Sigmoid colon (tissue), 7 donors: Measurements from ENCODE around the gene CPE. TPM values are rescaled to one million over a fixed set of nuclear protein-coding genes. Genes with fewer than 3 reads are reported as not detected.

Experiments
- DNase-seq: peaks from one replicate; pipeline ENCODE4 v3.0.0-alpha.2; 2019
- H3K27ac ChIP-seq, 4 donors: fragments of 200-600 bp; sonication (generic); one replicate each; pipeline ENCODE4 v1.5.1; 2016 to 2019; ENCODE audit warnings: mild to moderate bottlenecking in 1 of 4
- H3K27me3 ChIP-seq, 3 donors: fragments of 200-600 bp; sonication (generic); one replicate each; pipeline ENCODE4 v1.5.1; 2019; ENCODE audit warnings: mild to moderate bottlenecking in 1 of 3
- H3K36me3 ChIP-seq, 4 donors: fragments of 200-600 bp; sonication (generic); one replicate each; pipeline ENCODE4 v1.5.1; 2016 to 2019
- H3K4me1 ChIP-seq, 4 donors: fragments of 200-600 bp; sonication (generic); one replicate each; pipeline ENCODE4 v1.5.1; 2017 to 2019
- H3K4me3 ChIP-seq, 4 donors: fragments of 200-600 bp; sonication (generic); one replicate each; pipeline ENCODE4 v1.5.1; 2017 to 2019; ENCODE audit warnings: mild to moderate bottlenecking in 2 of 4, moderate library complexity in 1 of 4
- H3K9me3 ChIP-seq, 4 donors: fragments of 200-600 bp in 3 of 4; sonication (generic) in 3 of 4; one replicate each; pipeline versions ENCODE4 v1.5.1 to v1.6.1; 2013 to 2019
- EP300 ChIP-seq, 4 donors: sonication (generic); formaldehyde crosslinking; IDR thresholded peaks; one replicate each; pipeline ENCODE4 v1.6.1; 2017; ENCODE audit warnings: antibody characterized with exemption in 4 of 4
- POLR2A ChIP-seq, 2 donors: fragments of 450-650 bp; IDR thresholded peaks; one replicate each; pipeline ENCODE4 v1.6.1; 2016; ENCODE audit warnings: antibody characterized with exemption in 2 of 2, mild to moderate bottlenecking in 2 of 2, moderate library complexity in 2 of 2
- POLR2AphosphoS5 ChIP-seq, 4 donors: sonication (generic); formaldehyde crosslinking; IDR thresholded peaks; one replicate each; pipeline ENCODE4 v1.6.1; 2017; ENCODE audit warnings: antibody characterized with exemption in 4 of 4
- WGBS, 2 donors: extraction: QIAGEN DNeasy Blood & Tissue Kit; methylation state at CpG; one replicate each; pipeline ENCODE4 v1.1.7; 2013; 5-methylcytosine and 5-hydroxymethylcytosine counted together
- intact Hi-C: fragments of 100-400 bp; cut with DNase I; formaldehyde crosslinking; loops from one replicate; pipeline ENCODE4 v1.15.1; 2023
- polyA plus RNA-seq, 3 donors: library from polyadenylated mRNA; stranded (reverse); fragments of 200-250 nt; gene quantifications; one replicate each; pipeline ENCODE4 v1.2.3, GENCODE V29; 2013
- total RNA-seq, 4 donors: library from RNA; depleted of rRNA; stranded (reverse); fragments of >200 nt; gene quantifications; one replicate each; pipeline ENCODE4 v1.1.0, GENCODE V29; 2016
- TF ChIP-seq, protein P1 (sequence below), 4 experiments: fragments of 450-650 bp in 3 of 4; fragments of 200-600 bp in 1 of 4; IDR thresholded peaks; one replicate each; pipeline ENCODE4 v1.5.1; 2016 to 2019; ENCODE audit warnings: antibody characterized with exemption in 4 of 4, mild to moderate bottlenecking in 3 of 4, moderate library complexity in 2 of 4
- donor health status: healthy with polysubstance abuse.
- donor health status: Bipolar disorder and iron deficiency.
- donor health status: healthy.

The CPE gene
- total and polyA plus RNA-seq, 7 donors: 5.4 to 64.5 (median 31.8) TPM

GRCh38 chr4:165380805-165381204, 2.0 kb downstream of the CPE start:
- 25 to 61% methylated on average over 1 of the region's 1 CpG for WGBS, 2 donors
- Histone ChIP-seq H3K27me3 (no peaks in the 10 kb centered on the region), H3K4me3 (no peak overlapping the region), H3K4me1 (peaks cover 0 to 8% (median 5%) of the 10 kb centered on the region in 4 donors), H3K27ac (no peak overlapping the region), H3K36me3 (no peaks in the 10 kb centered on the region), H3K9me3 (no peaks in the 10 kb centered on the region)
- no peak for DNase-seq
- intact Hi-C loops: no loop called here
- TF ChIP-seq EP300 (IDR thresholded peaks at IDR 0.05): no peak
- no peak for TF ChIP-seq POLR2A (IDR thresholded peaks at IDR 0.05)
- no peak for TF ChIP-seq POLR2AphosphoS5 (IDR thresholded peaks at IDR 0.05)
- TF ChIP-seq, protein P1, sequence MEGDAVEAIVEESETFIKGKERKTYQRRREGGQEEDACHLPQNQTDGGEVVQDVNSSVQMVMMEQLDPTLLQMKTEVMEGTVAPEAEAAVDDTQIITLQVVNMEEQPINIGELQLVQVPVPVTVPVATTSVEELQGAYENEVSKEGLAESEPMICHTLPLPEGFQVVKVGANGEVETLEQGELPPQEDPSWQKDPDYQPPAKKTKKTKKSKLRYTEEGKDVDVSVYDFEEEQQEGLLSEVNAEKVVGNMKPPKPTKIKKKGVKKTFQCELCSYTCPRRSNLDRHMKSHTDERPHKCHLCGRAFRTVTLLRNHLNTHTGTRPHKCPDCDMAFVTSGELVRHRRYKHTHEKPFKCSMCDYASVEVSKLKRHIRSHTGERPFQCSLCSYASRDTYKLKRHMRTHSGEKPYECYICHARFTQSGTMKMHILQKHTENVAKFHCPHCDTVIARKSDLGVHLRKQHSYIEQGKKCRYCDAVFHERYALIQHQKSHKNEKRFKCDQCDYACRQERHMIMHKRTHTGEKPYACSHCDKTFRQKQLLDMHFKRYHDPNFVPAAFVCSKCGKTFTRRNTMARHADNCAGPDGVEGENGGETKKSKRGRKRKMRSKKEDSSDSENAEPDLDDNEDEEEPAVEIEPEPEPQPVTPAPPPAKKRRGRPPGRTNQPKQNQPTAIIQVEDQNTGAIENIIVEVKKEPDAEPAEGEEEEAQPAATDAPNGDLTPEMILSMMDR (IDR thresholded peaks at IDR 0.05): no peak

DNA sequence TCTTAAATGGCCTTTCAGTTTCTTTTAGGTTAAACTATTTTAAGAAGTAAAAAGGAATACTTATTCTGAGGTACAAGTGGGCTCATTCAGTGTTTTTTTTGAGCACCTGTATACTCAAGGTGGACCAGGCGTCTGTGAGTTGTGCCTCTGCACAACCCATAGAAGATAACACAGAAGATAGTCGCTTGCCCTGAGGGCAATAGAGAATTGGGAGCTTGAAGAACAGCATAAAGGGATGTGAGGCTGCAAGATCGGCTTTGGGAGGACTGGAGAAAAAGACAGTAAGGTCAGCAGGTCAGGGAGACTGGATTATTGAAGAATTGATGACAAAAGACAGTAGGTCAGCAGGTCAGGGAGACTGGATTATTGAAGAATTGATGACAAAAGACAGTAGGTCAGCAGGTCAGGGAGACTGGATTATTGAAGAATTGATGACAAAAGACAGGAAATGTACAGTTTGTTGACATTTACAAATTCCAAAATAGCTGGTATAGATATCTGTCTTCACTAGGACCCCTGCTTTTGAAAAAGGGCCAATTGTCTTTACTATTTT, 3.1 kb downstream of the CPE start:
- Histone ChIP-seq H3K27me3 (no peaks in the 10 kb centered on the region), H3K4me3 (no peak overlapping the region), H3K4me1 (peaks cover 0 to 8% (median 5%) of the 10 kb centered on the region in 4 donors), H3K9me3 (no peaks in the 10 kb centered on the region), H3K27ac (no peak overlapping the region), H3K36me3 (no peaks in the 10 kb centered on the region)
- no peak for TF ChIP-seq EP300 (IDR thresholded peaks at IDR 0.05)
- no peak for TF ChIP-seq POLR2AphosphoS5 (IDR thresholded peaks at IDR 0.05)
- TF ChIP-seq, protein P1 (IDR thresholded peaks at IDR 0.05): no peak
- TF ChIP-seq POLR2A (IDR thresholded peaks at IDR 0.05): no peak
- intact Hi-C loops: no loop called here
- WGBS, 2 donors: 89 to 91% methylated on average over 3 of the region's 3 CpGs
- DNase-seq: no peak

DNA sequence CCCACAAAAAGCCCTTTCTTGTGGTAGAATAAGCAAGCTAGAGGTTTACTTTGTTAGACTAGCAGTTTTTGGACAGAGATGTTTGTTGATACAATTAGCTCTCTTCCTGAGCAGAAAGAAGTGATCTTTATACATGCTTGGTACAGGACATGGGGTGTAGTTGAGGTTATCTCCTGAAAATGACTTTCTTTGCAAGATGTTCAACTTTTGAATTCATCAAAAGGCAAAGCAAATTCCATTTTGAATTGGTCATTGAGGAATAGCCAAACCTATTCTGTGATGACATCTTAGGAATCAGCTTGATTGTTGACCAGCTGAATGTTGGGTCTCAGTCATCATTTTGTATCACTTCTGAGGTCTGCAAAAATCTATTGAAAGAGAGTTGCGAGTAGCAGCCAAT, 3.8 kb downstream of the CPE start:
- H3K4me1 ChIP-seq: peaks cover 0 to 8% (median 5%) of the 10 kb centered on the region in 4 donors
- H3K9me3 ChIP-seq: no peaks in the 10 kb centered on the region
- H3K4me3 ChIP-seq: no peak overlapping the region
- no peak overlapping the region for H3K27ac ChIP-seq
- TF ChIP-seq POLR2A (IDR thresholded peaks at IDR 0.05): no peak
- TF ChIP-seq POLR2AphosphoS5 (IDR thresholded peaks at IDR 0.05): no peak
- TF ChIP-seq, protein P1 (IDR thresholded peaks at IDR 0.05): no peak
- no peak for TF ChIP-seq EP300 (IDR thresholded peaks at IDR 0.05)
- intact Hi-C loops: no loop called here
- no peaks in the 10 kb centered on the region for H3K36me3 ChIP-seq
- DNase-seq: no peak
- no peaks in the 10 kb centered on the region for H3K27me3 ChIP-seq
- 93 to 95% methylated on average over 1 of the region's 1 CpG for WGBS, 2 donors

- no peak for DNase-seq
- peak overlapping the region in 1 of 4 donors; percentile 36 for H3K27ac ChIP-seq
- no peaks in the 10 kb centered on the region for H3K27me3 ChIP-seq
- H3K4me1 ChIP-seq: peaks cover 0 to 8% (median 5%) of the 10 kb centered on the region in 4 donors
- no peaks in the 10 kb centered on the region for H3K36me3 ChIP-seq
- intact Hi-C loops: no loop called here
- no peak overlapping the region for H3K4me3 ChIP-seq
- 71 to 84% methylated on average over 4 of the region's 4 CpGs for WGBS, 2 donors
- no peak for TF ChIP-seq POLR2AphosphoS5 (IDR thresholded peaks at IDR 0.05)
- no peak for TF ChIP-seq POLR2A (IDR thresholded peaks at IDR 0.05)
- no peak for TF ChIP-seq EP300 (IDR thresholded peaks at IDR 0.05)
- TF ChIP-seq, protein P1 (IDR thresholded peaks at IDR 0.05): no peak
- H3K9me3 ChIP-seq: no peaks in the 10 kb centered on the region
Observed at GRCh38 chr4:165383591-165384073, 4.8 kb downstream of the CPE start.

GRCh38 chr4:165384186-165384585, 5.4 kb downstream of the CPE start:
- DNase-seq: no peak
- Histone ChIP-seq H3K36me3 (no peaks in the 10 kb centered on the region), H3K9me3 (no peaks in the 10 kb centered on the region), H3K27ac (peak overlapping the region in 1 of 4 donors; percentile 36), H3K4me3 (no peak overlapping the region), H3K27me3 (no peaks in the 10 kb centered on the region), H3K4me1 (peaks cover 0 to 7% (median 3%) of the 10 kb centered on the region in 4 donors)
- intact Hi-C loops: no loop called here
- WGBS, 2 donors: 88 to 93% methylated on average over 3 of the region's 3 CpGs
- no peak for TF ChIP-seq EP300 (IDR thresholded peaks at IDR 0.05)
- TF ChIP-seq POLR2AphosphoS5 (IDR thresholded peaks at IDR 0.05): no peak
- TF ChIP-seq POLR2A (IDR thresholded peaks at IDR 0.05): no peak
